GM06990 (cell line): ENCODE measurements around the gene DGKI.

Experiments
- DNase-seq: peaks from one replicate; pipeline ENCODE4 v3.0.0-alpha.2; 2011; ENCODE audit not compliant: insufficient read length; ENCODE audit errors: extremely low read depth
- H3K27me3 ChIP-seq: replicated peaks from 2 replicates; pipeline ENCODE4 v1.6.0; 2011; ENCODE audit warnings: low read length; ENCODE audit not compliant: control insufficient read depth, insufficient read depth
- H3K36me3 ChIP-seq: 2 replicates; pipeline ENCODE4 v1.5.1; 2011; ENCODE audit warnings: low read length; ENCODE audit not compliant: control insufficient read depth, insufficient read depth
- H3K4me3 ChIP-seq: replicated peaks from 2 replicates; pipeline ENCODE4 v1.5.1; 2011; ENCODE audit warnings: low read depth, mild to moderate bottlenecking, control low read depth, low read length
- CTCF ChIP-seq: IDR thresholded peaks from 2 replicates; pipeline ENCODE4 v1.5.1; 2011; ENCODE audit warnings: low read length, control low read depth, mild to moderate bottlenecking, inconsistent platforms; ENCODE audit not compliant: insufficient read depth, poor library complexity, severe bottlenecking

DGKI gene

DNA sequence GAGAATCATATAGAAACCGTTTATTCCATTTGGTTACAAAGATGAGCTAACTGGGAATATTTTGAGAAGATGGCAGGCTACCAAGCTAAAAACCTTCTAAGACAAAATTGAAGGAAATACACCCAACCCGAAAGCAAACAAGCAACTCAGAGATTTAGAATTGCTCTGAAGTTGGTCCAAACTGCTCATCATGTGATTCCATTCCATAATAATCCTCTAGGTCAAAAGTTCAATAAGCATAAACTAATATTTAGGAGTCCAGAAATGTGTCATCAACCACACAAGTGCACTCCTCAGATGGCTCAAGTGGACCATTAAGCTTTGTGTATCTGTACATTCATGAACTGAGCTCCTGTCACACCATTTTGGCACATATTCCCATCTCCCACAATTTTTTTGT is 28.7 kb downstream of the DGKI start:
- Histone ChIP-seq H3K36me3 (no peaks in the 10 kb centered on the region), H3K27me3 (no peaks in the 10 kb centered on the region), H3K4me3 (no peak overlapping the region)
- no peak for TF ChIP-seq CTCF
- DNase-seq, result no peak

GRCh38 chr7:137816696-137817320 is 30.0 kb downstream of the DGKI start:
- no peak overlapping the region for H3K4me3 ChIP-seq
- DNase-seq, result no peak
- no peaks in the 10 kb centered on the region for H3K27me3 ChIP-seq
- TF ChIP-seq CTCF, result peak; percentile 36
- H3K36me3 ChIP-seq, result no peaks in the 10 kb centered on the region

DNA sequence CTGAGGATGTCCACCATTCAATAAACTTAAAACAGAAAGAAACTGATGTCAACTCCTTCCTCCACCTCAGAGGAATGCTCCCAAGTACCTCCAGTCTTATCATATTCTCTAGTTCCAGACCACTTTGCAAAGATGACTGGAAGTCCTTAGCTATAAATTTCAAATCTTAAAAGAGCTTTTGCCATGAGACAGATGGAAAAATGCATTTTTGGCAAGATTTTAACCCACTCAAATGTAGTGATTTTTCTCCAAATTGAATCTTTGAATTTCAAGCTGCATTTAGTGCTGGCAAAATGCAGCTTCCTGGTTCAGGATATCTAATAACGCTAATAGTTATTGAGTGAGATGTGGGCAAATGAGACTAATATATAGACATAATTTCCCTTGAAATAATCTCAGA is 33.2 kb downstream of the DGKI start:
- TF ChIP-seq CTCF, result no peak
- DNase-seq, result no peak
- Histone ChIP-seq H3K27me3 (no peaks in the 10 kb centered on the region), H3K36me3 (no peaks in the 10 kb centered on the region), H3K4me3 (no peak overlapping the region)

GRCh38 chr7:137810248-137810647 is 36.5 kb downstream of the DGKI start:
- TF ChIP-seq CTCF, result no peak
- DNase-seq, result no peak
- Histone ChIP-seq H3K27me3 (no peaks in the 10 kb centered on the region), H3K36me3 (no peaks in the 10 kb centered on the region), H3K4me3 (no peak overlapping the region)

- no peak for DNase-seq
- Histone ChIP-seq H3K4me3 (no peak overlapping the region), H3K36me3 (no peaks in the 10 kb centered on the region), H3K27me3 (no peaks in the 10 kb centered on the region)
- no peak for TF ChIP-seq CTCF
Measured at GRCh38 chr7:137804836-137805235, 41.9 kb downstream of the DGKI start.

- Histone ChIP-seq H3K27me3 (no peaks in the 10 kb centered on the region), H3K36me3 (no peaks in the 10 kb centered on the region), H3K4me3 (no peak overlapping the region)
- DNase-seq, result no peak
- TF ChIP-seq CTCF, result no peak
Measured at GRCh38 chr7:137801491-137801890, 45.3 kb downstream of the DGKI start.
